GM19023 (cell line): ENCODE results near the gene CCDC60.

ENCODE experiments used
- ATAC-seq: cut with Tn5 transposase; IDR thresholded peaks from one replicate; pipeline ENCODE4 v1.9.1; 2021; ENCODE audit warnings: mild to moderate bottlenecking, moderate library complexity; ENCODE audit not compliant: unreplicated experiment

CCDC60 gene

DNA sequence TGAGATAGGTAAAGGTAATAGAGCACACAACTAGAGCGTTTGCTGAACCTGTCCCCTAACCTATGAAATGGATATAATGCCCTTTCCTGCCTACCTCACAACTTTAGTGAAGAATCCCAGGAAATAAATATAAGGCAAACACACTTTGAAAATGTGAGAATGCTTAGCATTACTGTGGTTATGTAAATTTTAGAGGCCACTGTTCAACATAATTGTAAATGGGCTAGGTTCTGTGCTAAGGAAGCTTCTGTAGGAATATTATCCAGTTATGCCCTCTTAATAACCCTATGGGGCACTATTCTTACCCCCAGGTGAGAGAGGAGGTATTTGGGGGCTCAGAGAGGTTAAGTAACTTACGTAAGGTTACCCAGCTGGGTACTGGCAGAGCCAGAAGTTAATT is 166.5 kb downstream of the CCDC60 start:
- no peak for ATAC-seq

- no peak for ATAC-seq
Measured at GRCh38 chr12:119505001-119505400, 170.5 kb downstream of the CCDC60 start.

DNA sequence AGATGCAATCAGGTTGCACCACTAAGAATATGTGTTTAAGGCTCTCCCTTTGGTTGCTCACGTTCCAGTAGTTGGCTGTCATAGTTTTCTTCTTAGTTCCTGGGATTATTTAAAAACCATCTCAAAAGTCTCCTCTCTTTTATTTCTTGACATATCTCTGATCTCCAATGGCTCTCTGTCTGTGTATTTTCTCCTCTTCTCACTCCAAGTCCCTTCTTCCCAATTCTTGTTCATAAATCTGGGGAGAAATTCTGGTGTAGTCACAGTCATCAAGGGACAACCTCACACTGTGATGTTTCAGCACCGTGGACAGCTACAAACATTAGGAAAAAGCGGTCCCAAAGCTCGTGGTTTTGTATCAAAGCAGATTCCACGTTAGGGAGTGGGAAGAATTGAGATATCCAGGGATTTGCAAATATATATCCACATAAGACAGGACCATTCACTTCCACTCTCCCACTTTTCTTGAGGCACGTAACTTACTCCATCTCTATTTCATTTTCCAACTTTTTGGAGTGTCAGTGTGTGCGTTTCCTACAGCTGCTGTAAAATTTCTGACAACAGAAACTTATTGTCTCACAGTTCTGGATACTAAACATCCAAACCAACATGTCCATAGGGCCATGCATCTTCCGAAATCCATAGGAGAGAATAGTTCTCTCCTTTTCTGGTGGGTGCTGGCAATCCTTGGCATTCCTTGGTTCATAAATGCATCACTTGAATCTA is 178.4 kb downstream of the CCDC60 start:
- ATAC-seq: no peak

DNA sequence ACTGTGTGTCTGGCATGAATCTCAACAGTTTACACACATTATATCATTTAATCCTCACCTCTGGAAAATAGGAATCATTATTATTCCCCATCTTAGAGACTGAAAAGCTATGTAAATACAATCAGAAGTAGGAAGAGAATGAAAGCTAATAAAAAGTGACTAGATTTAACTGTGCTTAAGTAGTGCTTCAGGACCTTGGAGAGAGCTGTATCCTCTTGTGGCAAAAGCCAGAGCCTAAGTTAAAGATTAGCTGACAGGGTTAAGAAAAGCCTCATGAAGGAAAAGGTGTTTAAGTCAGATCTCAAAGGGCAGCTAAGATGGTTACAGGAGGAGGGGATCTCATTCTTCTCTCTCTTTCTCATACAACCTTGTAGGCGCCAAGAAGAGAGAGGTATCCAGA is 193.7 kb downstream of the CCDC60 start:
- no peak for ATAC-seq

GRCh38 chr12:119540476-119540875 is 205.9 kb downstream of the CCDC60 start:
- no peak for ATAC-seq

- no peak for ATAC-seq
Measured at GRCh38 chr12:119544765-119545625, 210.5 kb downstream of the CCDC60 start.

DNA sequence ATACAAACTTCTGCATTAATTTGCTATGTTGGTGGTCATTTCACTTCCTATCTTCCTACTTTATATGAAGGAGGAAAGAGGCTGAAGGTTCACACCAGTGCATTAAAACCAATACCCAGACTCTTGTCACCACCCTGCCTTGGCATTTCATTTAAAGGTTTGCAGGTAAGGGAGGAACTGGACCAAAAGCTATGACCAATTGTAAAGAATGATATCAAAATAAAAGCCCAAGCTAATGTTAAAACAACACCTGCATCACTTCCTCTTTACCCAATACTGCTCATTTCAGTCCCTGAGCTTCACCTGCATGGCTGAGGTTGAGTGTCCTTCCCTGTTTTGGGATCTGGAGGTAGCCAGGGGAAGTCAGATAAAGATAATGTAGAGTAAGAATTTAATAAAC is 211.8 kb downstream of the CCDC60 start:
- no peak for ATAC-seq

- no peak for ATAC-seq
Measured at GRCh38 chr12:119547001-119547400, 212.5 kb downstream of the CCDC60 start.

GRCh38 chr12:119556854-119557253 is 222.3 kb downstream of the CCDC60 start:
- no peak for ATAC-seq

DNA sequence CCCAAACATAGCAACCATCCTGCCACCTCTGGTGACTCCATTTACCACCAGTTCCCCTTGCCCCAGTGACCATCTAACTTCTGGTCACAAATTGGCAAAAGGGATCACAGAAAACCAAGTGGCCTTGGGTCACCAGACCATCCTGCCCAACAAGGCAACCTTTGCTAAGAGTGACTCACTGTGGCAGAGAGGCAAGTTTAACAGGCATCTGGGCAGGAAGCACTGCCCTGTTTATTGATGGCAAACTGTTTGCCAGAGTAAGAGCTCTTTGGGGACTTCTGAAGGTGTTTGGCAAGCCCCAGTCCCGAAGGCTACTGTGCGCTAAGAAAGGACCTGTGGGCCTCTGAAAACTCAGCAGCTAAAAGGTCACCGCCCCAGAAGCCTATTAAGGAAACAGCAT is 230.9 kb downstream of the CCDC60 start:
- no peak for ATAC-seq

DNA sequence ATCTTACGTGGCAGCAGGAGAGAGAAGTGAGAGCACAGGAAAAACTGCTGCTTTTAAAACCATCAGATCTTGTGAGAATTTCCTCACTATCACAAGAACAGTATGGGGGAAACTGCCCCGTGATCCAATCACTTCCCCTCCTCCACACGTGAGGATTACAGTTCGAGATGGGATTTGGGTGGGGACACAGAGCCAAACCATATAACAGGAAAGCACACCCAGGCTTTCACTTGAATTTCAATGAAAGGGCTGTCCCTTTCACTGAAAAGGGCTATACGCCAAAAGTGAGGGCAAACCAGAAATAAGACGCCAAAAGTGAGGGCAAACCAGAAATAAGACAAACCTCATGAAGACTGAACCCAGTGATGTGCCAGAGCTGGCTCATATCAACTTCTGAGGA is 236.2 kb downstream of the CCDC60 start:
- no peak for ATAC-seq

DNA sequence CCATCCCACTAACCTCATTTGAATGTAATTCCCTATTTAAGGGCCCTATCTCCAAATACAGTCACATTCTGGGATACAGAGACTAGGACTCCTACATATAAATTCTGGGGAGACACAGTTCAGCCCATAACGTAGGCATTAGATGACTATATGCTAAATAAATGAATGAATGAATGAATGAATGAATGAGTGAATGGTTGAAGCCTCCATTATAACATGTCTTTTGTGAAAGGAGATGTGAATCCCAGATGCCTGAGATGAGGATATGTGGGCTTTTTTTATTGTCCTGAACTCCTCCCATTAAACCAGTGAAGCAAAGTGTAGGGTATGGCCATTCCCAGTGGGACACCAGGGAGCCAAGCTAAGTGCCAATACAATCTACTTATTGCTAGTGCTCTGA is 238.6 kb downstream of the CCDC60 start:
- ATAC-seq: no peak

DNA sequence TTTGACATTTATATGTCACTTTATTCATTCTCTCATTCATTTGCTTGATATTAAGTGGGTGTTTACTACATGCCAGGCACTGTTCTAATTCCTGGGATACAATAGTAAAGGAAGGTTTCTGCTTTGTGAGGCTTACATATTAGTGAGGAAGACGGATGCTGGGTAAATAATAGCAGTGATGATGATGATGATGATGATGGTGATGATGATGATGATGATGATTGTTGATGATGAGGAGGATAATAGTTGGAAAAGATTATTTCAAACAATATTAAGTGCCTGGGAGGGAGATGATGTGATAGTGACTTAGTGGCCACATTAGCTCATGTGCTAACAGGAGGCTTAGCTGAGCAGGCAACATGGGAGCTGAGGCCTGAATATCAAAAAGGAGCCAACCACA is 239.7 kb downstream of the CCDC60 start:
- ATAC-seq: no peak

- no peak for ATAC-seq
Measured at GRCh38 chr12:119576118-119576810, 241.7 kb downstream of the CCDC60 start.

DNA sequence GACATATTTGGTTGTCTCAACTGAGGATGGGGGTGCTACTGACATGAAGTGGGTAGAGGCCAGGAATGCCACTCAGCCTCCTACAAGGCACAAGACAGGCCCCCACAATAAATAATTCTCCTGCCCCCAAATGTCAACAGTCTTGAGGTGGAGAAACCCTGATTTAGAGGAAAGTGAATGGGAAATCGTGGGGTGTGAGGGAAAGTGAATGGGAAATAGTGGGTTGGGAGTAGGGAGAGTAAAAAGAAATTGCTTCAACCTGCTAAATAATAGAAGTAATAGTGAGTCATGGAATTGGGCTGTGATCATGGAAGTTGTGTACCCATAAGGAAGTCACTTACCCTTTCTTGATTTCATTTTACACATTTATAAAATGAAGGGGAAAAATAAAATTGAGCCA is 242.4 kb downstream of the CCDC60 start:
- no peak for ATAC-seq

GRCh38 chr12:119578112-119578511 is 243.6 kb downstream of the CCDC60 start:
- no peak for ATAC-seq

GRCh38 chr12:119589097-119589496 is 254.6 kb downstream of the CCDC60 start:
- ATAC-seq: no peak

- no peak for ATAC-seq
Measured at GRCh38 chr12:119589634-119590033, 255.1 kb downstream of the CCDC60 start.
